ENCODE data around the gene AGBL4. TPM values are rescaled to one million over a fixed set of nuclear protein-coding genes. Genes with fewer than 3 reads are reported as not detected.
A peak's percentile ranks its signal among the peaks of the same experiment; 100 is the strongest.

Gene AGBL4
- total RNA-seq, 4 donors from 2014 or later: 0.08 to 0.71 (median 0.60) TPM

- H3K4me3 ChIP-seq (ENCODE audit: low read depth, poor library complexity, severe bottlenecking): no peak overlapping the region
- intact Hi-C loops (cut with DNase I; ENCODE audit: low total_unique reads): no loop called here
- no peak for TF ChIP-seq POLR2A (IDR thresholded peaks at IDR 0.05)
- TF ChIP-seq CTCF (IDR thresholded peaks at IDR 0.05): no peak
- no peak for DNase-seq (ENCODE audit: low spot score in 2 of 2)
Measured at GRCh38 chr1:48718116-48718630, 1305.6 kb downstream of the AGBL4 start.

DNA sequence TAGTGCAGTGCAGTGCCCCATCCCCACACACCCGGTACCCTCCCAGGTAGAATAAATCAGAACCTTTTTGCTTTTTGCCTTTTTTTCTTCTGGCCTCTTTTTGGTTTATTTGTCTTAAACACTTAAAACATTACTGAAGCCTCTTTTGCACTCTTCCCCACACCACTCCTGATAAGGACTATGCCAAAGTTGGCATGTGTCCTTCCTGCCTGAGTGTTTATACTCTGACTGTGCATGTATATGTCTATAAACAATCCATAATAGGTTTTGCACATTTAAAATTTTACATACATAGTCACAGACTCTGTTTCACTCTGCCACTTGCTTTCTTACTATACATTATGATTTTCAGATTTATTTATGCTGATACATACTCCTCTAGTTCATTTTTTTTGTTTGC, 1306.7 kb downstream of the AGBL4 start:
- DNase-seq (ENCODE audit: low spot score in 2 of 2): no peak
- no peak overlapping the region for H3K4me3 ChIP-seq (ENCODE audit: low read depth, poor library complexity, severe bottlenecking)
- TF ChIP-seq POLR2A (IDR thresholded peaks at IDR 0.05) (no peak), CTCF (IDR thresholded peaks at IDR 0.05) (no peak)
- intact Hi-C loops (cut with DNase I; ENCODE audit: low total_unique reads): no loop called here
- 86 to 96% methylated on average over 1 of the region's 1 CpG for WGBS, 2 donors

- DNase-seq (ENCODE audit: low spot score in 2 of 2): peak in 1 of 2 donors; percentile 46
- WGBS, 2 donors: 75 to 76% methylated on average over 5 of the region's 5 CpGs
- intact Hi-C loops (cut with DNase I; ENCODE audit: low total_unique reads): no loop called here
- no peak overlapping the region for H3K4me3 ChIP-seq (ENCODE audit: low read depth, poor library complexity, severe bottlenecking)
- TF ChIP-seq POLR2A (IDR thresholded peaks at IDR 0.05): no peak
- TF ChIP-seq CTCF (IDR thresholded peaks at IDR 0.05): no peak
Measured at GRCh38 chr1:48715921-48716320, 1307.8 kb downstream of the AGBL4 start.

DNA sequence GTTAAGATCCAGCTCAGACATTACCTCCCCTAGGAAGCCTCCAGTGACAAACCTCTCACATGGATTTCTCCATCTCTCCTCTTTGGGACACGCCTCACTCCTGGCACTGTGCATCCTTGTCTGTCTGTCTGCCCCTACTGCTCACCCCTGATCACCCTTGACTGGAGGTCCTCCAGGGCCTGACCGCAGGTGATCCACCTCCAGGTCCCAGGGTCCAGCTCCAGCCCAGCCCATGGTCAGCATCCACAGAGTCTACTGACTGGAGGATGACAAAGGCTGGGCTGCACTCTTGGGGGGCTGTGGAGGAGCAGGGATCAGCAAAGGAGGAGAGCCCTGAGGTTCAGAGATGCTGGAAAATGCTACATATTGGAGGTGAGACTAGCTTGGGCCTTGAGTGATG, 1312.8 kb downstream of the AGBL4 start:
- intact Hi-C loops (cut with DNase I; ENCODE audit: low total_unique reads): no loop called here
- DNase-seq (ENCODE audit: low spot score in 2 of 2): peak in 1 of 2 donors; percentile 61
- H3K4me3 ChIP-seq (ENCODE audit: low read depth, poor library complexity, severe bottlenecking): no peak overlapping the region
- TF ChIP-seq POLR2A (IDR thresholded peaks at IDR 0.05) (no peak), CTCF (IDR thresholded peaks at IDR 0.05) (no peak)
- 93 to 94% methylated on average over 2 of the region's 2 CpGs for WGBS, 2 donors

DNA sequence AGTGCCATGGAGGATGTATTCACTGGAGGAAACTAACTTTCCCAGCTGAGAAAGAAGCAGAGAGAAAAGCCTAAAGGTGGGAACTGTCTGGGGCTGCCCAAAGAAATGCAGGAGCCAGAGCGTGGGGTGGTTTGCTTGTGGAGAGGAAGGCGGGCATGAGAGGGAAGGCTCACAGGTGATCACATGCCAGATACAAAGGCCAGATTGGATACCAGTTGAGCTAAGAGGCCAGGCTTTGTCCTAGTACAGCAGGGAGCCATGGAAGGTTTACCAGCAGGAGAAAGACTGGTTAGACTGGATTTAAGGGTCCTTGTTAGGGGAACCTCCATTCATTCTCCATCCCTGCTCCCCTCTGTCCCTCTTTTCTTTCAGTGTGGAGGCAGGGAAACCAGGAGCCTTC, 1313.4 kb downstream of the AGBL4 start:
- intact Hi-C loops (cut with DNase I; ENCODE audit: low total_unique reads): no loop called here
- no peak overlapping the region for H3K4me3 ChIP-seq (ENCODE audit: low read depth, poor library complexity, severe bottlenecking)
- WGBS, 2 donors: 90 to 96% methylated on average over 2 of the region's 2 CpGs
- TF ChIP-seq CTCF (IDR thresholded peaks at IDR 0.05) (no peak), POLR2A (IDR thresholded peaks at IDR 0.05) (no peak)
- peak in 1 of 2 donors; percentile 58 for DNase-seq (ENCODE audit: low spot score in 2 of 2)

DNA sequence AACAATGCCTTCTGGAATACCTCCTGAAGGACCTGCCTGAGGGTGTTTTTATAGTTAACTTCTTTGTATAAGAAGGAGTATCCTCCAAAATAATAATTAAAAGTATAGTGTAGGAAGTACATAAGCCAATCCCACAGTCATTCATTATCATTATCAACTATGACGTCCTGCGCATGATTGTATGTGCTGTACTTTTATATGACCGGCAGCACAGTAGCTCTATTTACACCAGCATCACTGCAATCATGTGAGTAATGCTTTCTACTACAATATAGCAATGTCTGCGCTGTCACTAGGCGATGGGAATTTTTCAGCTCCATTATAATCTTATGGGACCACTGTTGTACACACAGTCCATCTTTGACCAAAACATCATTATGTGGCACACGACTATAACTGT, 1319.0 kb downstream of the AGBL4 start:
- H3K4me3 ChIP-seq (ENCODE audit: low read depth, poor library complexity, severe bottlenecking): no peak overlapping the region
- 88 to 92% methylated on average over 6 of the region's 6 CpGs for WGBS, 2 donors
- DNase-seq (ENCODE audit: low spot score in 2 of 2): peak in 1 of 2 donors; percentile 10
- intact Hi-C loops (cut with DNase I; ENCODE audit: low total_unique reads): no loop called here
- TF ChIP-seq CTCF (IDR thresholded peaks at IDR 0.05): no peak
- no peak for TF ChIP-seq POLR2A (IDR thresholded peaks at IDR 0.05)

All from lower leg skin (tissue), 4 donors.